Measurements from ENCODE around the gene ABCC6. TPM values are rescaled to one million over a fixed set of nuclear protein-coding genes. Genes with fewer than 3 reads are reported as not detected.

The ABCC6 gene
- polyA plus RNA-seq, 1 experiment, result 1.2 TPM

DNA sequence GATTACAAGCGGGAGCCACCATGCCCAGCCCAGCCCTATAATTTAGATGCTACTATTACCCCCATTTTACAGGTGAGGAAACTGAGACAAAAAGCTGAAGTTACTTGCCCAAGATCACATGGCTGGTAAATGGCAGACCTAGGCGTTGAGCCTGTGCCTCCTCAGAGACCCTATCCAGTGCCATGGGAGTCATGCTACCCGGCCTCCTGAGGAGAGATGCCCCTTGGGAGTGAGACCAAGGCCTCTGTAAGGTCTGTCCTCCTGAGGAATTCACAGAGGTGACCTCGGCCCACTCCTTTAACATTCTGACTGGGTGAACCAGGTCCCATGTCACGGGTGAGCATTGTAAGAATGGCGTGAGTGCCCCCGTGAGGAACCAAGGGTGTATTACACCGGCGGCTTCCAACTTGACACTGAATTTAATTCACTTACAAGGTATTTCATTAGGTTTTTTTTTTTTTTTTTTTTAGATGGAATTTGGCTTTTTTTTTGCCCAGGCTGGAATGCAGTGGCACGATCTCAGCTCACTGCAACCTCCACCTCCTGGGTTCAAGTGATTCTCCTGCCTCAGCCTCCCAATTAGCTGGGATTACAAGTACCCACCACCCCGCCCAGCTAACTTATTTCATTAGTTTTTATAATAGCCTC is 95.7 kb downstream of the ABCC6 start:
- POLR2A ChIA-PET, result no interaction called here

DNA sequence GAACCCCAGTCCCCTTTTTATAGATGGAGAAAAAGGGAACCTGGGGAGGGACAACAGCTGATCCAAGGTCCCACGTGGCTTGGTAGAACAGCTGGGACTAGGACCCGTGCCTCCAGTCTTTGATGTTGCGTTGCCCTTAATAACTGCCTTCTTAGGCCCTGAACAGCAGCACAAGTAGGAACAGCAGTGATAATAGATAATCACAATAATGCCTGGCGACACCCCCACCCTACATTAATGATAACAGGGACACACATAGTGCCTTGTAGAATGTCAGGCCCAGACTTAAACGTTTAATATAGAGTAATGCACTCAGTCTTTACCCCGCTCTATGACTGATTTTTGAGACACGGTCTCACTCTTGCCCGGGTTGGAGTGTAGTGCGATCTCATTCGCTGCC is 96.4 kb downstream of the ABCC6 start:
- Histone ChIP-seq H3K36me3 (ENCODE audit: control insufficient read depth, insufficient read depth, low read length) (peaks cover 19% of the 10 kb centered on the region), H3K4me3 (ENCODE audit: low read depth, low read length) (no peak overlapping the region), H3K27me3 (ENCODE audit: control insufficient read depth, insufficient read depth, low read length) (no peaks in the 10 kb centered on the region)
- CTCF ChIA-PET, result interaction anchor here (0.6 to 3.0 kb wide), 18 partner anchors 9 to 361 kb away, joined by 3 to 18 read pairs (median 4); no protein-coding TSS in a partner anchor
- TF ChIP-seq, protein P1, sequence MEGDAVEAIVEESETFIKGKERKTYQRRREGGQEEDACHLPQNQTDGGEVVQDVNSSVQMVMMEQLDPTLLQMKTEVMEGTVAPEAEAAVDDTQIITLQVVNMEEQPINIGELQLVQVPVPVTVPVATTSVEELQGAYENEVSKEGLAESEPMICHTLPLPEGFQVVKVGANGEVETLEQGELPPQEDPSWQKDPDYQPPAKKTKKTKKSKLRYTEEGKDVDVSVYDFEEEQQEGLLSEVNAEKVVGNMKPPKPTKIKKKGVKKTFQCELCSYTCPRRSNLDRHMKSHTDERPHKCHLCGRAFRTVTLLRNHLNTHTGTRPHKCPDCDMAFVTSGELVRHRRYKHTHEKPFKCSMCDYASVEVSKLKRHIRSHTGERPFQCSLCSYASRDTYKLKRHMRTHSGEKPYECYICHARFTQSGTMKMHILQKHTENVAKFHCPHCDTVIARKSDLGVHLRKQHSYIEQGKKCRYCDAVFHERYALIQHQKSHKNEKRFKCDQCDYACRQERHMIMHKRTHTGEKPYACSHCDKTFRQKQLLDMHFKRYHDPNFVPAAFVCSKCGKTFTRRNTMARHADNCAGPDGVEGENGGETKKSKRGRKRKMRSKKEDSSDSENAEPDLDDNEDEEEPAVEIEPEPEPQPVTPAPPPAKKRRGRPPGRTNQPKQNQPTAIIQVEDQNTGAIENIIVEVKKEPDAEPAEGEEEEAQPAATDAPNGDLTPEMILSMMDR (IDR thresholded peaks at IDR 0.05; ENCODE audit: insufficient read depth, low read depth, low read length), result no peak
- POLR2A ChIA-PET, result no interaction called here
- no peak for DNase-seq (ENCODE audit: low read depth)

More for the DNA sequence above, 95.7 kb downstream of the ABCC6 start:
- no peak overlapping the region for H3K4me3 ChIP-seq (ENCODE audit: low read depth, low read length)
- DNase-seq (ENCODE audit: low read depth), result peak; percentile 10
- CTCF ChIA-PET, result interaction anchor here (0.6 to 3.0 kb wide), 30 partner anchors 10 to 700 kb away, joined by 3 to 18 read pairs (median 4); no protein-coding TSS in a partner anchor
- TF ChIP-seq, protein P1 (IDR thresholded peaks at IDR 0.05; ENCODE audit: insufficient read depth, low read depth, low read length), result peak; percentile 85
- H3K36me3 ChIP-seq (ENCODE audit: control insufficient read depth, insufficient read depth, low read length), result peaks cover 16% of the 10 kb centered on the region
- no peaks in the 10 kb centered on the region for H3K27me3 ChIP-seq (ENCODE audit: control insufficient read depth, insufficient read depth, low read length)

DNA sequence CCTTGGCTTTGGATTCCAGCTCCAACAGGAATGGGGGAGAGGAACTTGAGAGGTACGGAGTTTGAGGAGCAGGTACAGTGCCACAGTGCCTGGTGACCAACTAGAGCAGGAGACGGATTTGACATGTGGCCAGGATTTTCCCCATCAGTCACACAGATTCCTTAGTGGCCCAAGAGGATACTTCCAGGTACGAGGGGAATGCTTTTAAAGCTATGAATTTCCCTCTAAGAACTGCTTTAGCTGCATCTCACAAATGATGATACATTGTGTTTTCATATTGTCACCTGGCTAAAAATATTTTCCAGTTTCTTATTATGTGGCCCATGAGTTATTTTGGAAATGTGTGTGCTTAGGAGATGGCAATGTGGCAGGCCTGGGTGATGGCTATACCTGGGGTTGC is 98.3 kb downstream of the ABCC6 start:
- TF ChIP-seq, protein P1 (IDR thresholded peaks at IDR 0.05; ENCODE audit: insufficient read depth, low read depth, low read length), result no peak
- Histone ChIP-seq H3K27me3 (ENCODE audit: control insufficient read depth, insufficient read depth, low read length) (no peaks in the 10 kb centered on the region), H3K36me3 (ENCODE audit: control insufficient read depth, insufficient read depth, low read length) (peaks cover 26% of the 10 kb centered on the region), H3K4me3 (ENCODE audit: low read depth, low read length) (no peak overlapping the region)
- ChIA-PET CTCF (interaction anchor here (0.9 to 1.2 kb wide), 2 partner anchors 58 to 359 kb away, joined by 3 to 4 read pairs; no protein-coding TSS in a partner anchor), POLR2A (no interaction called here)
- DNase-seq (ENCODE audit: low read depth), result no peak

DNA sequence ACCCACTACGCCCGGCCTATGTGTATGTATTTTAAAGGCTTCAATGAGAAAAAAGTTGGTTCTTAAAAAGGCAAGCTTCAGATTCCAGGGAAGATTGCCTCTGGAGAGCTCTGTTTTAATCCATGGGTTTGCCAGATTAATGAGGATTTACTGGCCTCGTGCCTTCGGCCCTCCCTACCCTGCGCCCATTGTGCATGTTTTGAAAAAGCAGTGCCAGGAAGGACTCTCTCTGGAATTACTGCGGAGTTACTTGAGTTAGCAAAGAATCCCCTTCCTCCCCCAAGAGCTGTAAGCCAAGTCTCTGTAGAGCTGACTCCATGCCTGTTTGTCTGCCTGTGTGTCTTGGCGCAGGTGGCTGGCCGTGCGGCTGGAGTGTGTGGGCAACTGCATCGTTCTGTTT is 98.9 kb downstream of the ABCC6 start:
- POLR2A ChIA-PET, result no interaction called here
- Histone ChIP-seq H3K27me3 (ENCODE audit: control insufficient read depth, insufficient read depth, low read length) (no peaks in the 10 kb centered on the region), H3K36me3 (ENCODE audit: control insufficient read depth, insufficient read depth, low read length) (peaks cover 25% of the 10 kb centered on the region), H3K4me3 (ENCODE audit: low read depth, low read length) (no peak overlapping the region)
- CTCF ChIA-PET, result interaction anchor here (1.2 kb wide), 1 partner anchor 359 kb away, joined by 4 read pairs; no protein-coding TSS in a partner anchor
- DNase-seq (ENCODE audit: low read depth), result no peak
- TF ChIP-seq, protein P1 (IDR thresholded peaks at IDR 0.05; ENCODE audit: insufficient read depth, low read depth, low read length), result no peak

DNA sequence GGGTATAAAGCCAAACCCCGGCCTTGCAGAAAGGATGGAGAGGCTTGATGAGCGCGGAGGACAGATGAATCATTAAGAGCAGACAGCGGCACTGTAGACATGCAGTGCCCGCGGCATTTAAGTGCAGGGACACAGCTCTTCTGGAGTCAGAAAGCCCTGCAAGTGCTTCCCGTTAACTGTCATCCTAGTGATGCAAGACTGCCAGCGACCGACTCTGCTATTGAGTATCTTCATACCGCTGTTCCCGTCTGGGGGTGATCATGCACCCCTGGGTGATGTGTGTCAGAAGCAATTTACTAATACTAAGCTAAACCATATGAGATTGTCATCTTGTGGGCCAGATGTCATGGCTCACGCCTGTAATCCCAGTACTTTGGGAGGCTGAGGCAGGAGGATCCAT is 101.0 kb downstream of the ABCC6 start:
- H3K4me3 ChIP-seq (ENCODE audit: low read depth, low read length), result no peak overlapping the region
- no peak for DNase-seq (ENCODE audit: low read depth)
- H3K36me3 ChIP-seq (ENCODE audit: control insufficient read depth, insufficient read depth, low read length), result peaks cover 32% of the 10 kb centered on the region
- CTCF ChIA-PET, result interaction anchor here (0.5 kb wide), 1 partner anchor 313 kb away, joined by 3 read pairs; no protein-coding TSS in a partner anchor
- TF ChIP-seq, protein P1 (IDR thresholded peaks at IDR 0.05; ENCODE audit: insufficient read depth, low read depth, low read length), result no peak
- no peaks in the 10 kb centered on the region for H3K27me3 ChIP-seq (ENCODE audit: control insufficient read depth, insufficient read depth, low read length)
- POLR2A ChIA-PET, result no interaction called here

Data from BJ (cell line).